Activated T-helper 9 cell treated with anti-CD3 and anti-CD28 coated beads, Interleukin-2, amount 50 U/mL, for 16 hours (primary cell): ENCODE measurements around the gene DNMT3A.
A peak's percentile ranks its signal among the peaks of the same experiment; 100 is the strongest.
"Not testable (repeated sequence)": the region's sequence is repeated elsewhere in the genome, so short reads cannot be mapped to it uniquely, and the experiment has no call there.

ENCODE experiments used
- DNase-seq: peaks from one replicate; pipeline ENCODE4 v3.0.0-alpha.2; 2020; ENCODE audit warnings: low read depth

The DNMT3A gene

DNA sequence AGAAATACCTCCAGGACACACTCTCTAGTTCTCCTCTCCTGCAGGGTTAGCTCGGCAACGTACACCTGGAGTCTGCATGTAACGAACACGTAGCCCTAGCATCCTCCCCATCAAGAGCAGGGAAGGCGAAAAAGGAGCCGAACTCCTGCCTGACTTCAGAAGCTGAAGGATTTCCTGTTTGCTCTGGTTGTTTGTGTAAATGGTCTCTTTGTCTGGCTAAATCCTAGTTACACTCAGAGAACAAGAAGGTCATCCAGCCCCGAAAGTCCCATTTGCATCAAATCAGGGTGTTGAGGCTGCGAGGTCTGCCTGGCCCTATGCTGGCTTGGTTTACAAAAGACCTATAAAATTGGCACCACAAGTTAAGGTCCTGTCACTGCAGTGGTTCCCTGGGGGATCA is 107.0 kb downstream of the DNMT3A start:
- DNase-seq: no peak

DNA sequence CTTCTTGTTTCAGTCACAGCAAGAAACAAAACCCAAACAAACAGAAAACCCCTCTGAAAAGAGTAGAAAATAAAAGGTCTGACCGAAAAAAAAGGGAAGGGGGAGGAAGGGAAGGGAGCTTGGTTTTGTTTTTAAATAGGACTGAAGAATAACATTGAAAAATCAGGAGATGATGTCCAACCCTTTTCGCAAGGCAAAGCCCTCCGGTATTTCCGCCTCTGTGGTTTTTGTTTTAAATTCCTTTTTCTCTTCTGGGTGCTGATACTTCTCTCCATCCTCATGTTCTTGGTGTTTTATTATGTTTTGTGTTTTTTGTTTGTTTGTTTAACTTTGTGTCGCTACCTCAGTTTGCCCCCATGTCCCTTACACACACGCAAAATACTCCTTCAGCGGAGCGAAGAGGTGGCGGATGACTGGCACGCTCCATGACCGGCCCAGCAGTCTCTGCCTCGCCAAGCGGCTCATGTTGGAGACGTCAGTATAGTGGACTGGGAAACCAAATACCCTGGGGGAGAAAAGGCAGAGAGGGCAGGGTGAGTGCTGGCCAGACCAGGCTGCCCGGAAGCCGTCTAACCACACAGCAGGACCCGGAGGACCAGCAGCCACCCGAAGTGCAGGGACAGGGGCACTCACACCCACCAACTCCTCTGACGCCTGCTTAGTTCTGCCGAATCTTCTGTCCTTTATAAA is 107.7 kb downstream of the DNMT3A start:
- DNase-seq: no peak

DNA sequence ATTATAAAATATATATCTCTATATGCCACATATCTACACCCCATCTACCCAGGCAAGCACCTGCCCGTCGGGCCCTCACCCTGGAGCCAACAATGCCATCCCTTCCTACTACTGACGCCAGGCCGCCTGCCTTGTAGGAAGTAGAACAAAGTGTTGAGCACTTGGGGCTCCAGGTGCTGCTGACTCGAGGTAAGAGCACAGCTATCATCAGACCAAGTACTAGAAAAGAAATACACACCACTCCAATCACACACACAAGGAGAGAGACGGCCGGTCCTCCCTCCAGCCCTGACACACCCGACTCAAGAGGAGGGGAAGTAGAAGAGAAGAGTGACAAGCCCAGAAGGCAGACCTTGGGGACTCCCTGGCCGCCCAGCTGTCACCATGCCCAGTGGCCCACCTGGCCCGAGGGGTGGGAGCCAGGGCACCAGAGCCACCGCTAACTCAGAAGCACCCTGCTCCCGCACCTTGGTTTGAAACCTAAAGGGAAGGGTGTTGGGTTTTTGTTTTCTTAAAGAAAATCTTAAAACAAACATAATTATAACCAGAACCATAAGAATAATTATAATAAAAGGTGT is 109.4 kb downstream of the DNMT3A start:
- DNase-seq: no peak

DNA sequence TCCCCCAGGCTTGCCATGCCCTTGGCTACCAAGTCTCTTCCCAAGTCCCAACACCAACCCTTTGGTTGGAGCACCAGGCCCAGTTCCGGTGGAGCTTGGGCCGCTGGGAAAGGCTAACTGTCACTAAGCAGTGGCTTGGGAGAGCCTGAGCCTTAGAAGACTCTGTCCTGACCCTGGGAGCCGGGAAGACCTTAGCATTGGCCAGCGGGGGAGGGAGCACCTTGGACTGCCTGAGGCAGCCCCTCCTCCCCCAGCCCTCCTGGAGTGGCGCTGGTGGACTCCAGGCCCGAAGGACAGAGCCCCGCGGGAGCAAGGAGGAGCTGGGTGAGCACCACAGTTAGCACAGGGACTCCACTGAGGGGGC is 110.8 kb downstream of the DNMT3A start:
- DNase-seq: no peak

DNA sequence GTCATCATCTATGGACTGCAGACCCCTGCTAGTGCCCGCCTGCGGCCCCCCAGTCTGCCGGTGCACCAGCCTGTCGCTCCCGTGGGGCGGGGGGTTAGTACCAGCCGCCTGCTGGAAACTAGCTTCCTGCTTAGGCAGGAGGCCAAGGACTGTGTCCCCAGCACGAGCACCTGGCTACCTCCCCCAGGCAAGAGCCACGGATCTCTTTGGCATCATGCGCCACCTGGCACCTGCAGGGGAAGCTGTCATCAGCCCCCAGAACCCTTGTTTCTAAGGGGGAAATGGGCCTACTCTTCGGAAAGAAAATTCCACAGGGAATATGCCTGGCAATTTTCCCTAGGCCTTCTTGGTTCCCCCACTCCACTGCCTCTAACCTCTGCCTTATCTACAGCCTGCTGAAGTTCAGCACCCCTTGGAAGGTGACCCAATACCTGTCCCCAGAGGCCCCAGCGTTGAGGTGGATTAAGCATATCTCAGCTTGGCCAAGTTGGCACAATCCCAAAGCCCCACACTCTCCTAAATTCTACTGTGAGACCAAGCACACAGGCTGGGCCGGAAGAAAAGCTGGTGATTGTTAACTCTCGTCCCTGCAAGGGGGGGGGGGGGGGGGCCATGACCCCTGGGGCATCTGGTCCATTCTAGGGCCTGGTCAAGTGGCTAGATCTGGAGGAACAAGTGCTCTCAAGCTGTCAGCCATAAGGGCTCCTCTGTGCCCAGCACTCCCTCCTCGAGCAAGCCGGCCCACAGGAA is 111.4 kb downstream of the DNMT3A start:
- no peak for DNase-seq

DNA sequence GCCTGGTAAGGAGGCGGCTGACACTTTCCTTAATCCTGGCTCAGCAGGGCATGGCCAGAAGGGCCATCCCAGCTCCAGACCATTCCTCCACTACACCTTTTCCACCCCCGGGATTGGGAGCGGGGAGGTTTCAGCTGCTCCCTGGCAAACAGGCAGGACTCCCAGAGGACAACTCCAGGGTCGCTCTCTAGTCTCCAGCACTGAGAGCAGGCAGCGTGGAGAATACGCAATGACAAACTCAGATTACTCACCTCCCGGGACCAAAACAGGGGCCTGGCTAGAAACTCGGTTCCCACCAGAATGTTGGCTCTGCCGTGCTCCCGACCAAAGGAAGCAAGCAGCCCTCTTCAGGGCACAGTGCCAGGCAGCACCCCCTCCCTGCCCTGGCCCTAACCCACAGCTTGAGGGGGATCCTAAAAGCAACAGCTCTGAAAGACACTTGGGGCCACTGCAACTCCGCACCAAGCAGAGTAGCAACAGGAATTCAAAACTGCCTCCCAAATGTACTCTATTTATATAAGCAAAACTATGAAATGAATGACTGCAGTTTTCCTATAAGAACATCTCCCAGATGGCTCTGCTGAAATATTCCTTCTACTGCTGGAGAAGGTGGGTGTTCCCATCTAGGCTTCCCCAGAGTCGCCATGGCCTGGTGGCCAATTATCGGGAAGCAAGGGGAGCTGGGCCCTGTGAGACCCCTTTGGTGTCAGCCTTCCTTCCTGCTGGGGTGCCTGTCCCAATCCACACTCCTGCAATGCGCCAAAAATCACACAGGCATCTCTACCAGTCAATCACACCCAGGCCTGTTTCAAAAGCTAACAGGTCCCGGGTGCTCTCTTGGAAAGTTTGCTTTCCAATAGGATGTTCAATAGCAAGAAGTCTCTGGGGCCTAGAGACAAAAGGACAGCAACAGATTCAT is 112.2 kb downstream of the DNMT3A start:
- DNase-seq: no peak

DNA sequence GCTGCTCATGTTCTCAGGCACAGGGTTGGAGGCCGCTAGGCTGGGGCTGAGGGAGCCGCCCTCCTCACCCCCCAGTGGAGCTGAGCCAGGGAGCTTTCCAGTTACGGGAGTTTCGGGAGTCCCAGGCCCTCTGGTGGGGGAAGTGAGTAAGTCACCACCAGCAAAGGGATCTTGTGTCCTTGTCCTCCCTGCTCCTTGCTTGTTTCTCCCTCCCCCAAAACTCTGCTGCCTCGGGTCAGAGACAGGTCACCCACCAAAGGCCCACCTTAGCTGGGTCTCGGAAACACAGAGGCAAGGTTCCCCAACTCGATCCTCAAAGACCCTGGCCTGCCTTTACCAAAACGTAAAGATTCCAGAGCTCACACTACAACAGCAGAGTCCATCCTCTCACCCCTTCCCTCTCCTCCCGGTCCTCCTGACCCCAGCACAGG is 112.9 kb downstream of the DNMT3A start:
- DNase-seq: no peak

DNA sequence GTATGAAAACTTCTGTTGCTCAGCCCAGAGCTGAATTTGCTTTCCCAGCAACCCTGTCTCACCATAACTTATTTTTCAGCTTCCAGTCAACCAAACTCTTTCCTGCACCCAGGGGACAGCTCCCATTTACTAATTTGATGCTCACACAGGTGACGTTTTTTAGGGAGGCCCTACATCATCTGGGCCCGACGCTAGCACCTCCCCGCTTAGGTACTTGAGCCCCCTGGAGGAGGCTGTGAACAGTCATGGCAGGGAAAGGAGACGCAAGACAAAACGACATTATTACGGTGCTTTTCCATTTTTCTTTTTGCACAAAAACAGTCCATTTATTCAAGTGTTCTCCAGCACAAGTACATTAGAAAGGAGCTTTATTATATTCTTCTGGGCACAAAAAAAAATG is 114.1 kb downstream of the DNMT3A start:
- no peak for DNase-seq

DNA sequence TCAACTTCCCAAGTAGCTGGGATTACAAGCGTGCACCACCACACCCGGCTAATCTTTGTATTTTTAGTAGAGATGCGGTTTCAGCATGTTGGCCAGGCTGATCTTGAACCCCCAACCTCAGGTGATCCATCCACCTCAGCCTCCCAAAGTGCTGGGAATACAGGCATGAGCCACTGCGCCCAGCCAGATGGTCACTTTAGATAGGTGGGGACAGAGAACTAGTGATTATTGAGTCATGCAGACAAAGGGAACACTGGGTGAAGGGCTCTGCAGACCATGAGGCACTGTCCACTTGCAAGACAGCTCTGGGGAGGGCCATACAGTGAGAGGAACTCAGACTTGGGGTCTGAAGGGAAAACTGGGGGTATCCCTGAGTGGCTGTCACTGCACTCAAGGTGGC is 114.9 kb downstream of the DNMT3A start:
- no peak for DNase-seq

DNA sequence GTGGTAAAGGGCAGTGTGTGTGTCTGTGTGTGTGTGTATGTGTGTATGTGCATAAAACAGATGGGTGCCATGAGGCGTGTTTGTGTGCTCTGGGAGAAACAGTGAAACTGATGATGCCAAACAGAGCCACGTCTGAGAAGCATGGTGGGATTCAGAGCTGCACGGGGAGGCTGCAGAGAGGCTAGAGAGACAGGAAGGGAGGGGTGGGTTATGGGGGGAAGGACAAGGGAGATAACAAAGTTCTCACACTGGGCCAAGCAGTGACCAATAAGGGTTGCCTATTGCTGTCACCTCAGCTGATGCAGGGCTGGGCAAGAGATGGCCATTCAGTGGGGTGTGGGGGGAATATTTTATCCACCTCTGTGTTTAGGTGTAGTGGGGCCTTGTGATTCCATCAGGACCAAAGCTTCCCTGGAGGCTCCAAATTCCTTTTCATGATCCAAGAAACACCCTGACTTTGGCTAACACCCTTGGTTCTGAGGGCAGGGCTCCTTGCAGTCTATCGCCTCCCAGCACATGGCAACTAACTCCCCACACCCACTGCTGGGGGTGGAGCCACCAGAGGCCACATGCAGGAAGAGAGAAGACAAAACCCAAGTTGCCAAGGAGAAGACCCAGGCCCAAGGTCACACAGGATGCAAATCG is 119.1 kb downstream of the DNMT3A start:
- DNase-seq: no peak

DNA sequence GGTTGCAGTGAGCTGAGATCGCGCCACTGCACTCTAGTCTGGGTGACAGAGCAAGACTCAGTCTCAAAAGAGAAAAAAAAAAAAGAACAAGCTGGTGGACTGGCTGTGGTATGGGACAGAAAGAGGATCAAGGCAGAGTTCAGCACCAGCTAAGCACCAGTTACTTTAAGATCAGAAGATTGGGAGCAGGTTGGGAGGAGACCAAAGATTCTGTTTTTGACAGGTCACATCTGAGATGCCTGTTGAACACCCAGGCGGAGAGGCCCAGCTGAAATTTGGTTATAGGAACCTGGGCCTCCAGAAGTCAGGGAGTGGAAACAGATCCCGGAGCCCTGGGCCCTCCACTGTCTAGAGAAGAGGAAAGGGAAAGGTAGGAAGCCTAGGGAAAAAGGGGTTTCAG is 120.1 kb downstream of the DNMT3A start:
- no peak for DNase-seq

DNA sequence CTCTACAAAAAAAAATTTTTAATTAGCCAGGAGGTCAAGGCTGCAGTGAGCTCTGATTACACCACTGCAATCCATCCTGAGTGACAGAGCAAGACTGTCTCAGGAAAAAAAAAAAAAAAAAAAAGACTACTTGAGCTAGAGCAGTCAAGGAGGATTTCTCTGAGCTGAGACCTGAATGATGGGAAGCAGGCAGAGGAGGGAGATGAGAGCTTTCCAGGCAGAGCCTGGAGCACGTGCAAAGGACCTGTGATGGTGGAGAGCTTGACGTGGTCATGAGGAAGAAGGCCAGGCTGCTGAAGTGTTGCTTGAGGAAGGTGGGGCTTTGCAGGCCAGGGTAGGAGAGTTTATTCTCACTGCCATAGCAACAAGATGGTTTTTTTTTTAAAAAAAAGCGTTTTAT is 121.4 kb downstream of the DNMT3A start:
- DNase-seq: no peak

DNA sequence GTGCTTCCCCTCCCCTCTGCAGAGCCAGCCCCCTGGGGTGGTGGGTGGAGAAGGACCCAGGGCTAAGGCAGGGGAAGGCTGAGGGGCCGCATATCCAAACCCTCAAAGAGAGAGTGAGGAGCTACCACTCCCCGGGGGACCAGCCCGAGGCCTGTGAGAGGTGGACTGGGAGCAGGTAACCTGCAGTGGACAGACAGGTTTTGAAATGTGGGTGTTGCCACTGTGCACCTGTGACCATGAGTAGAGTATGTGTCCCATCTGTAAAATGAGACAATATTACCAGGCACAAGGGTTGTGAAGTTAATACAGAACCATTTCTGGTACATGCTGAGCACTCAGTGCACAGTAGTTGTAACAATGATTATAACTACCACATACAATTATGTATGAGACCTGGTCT is 122.1 kb downstream of the DNMT3A start:
- no peak for DNase-seq

DNA sequence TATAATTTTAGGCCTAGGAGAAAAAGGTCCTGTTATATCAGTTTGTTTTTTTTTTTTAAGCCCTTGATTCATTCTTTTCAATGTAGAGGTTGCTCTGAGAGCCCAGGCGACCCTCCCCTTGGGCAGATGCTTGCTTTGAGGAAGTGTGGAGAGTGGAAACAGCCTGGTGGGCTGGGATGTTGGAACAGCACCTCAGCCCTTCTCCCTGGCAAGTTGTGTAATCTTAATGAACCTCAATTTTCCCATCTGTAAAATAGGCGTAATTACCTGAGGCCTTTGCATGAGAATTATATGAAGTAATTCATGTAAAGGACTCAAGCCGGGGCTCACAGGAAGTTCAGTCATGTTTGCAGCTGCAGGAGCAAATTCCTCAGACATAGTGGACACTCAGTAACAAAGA is 123.6 kb downstream of the DNMT3A start:
- no peak for DNase-seq

DNA sequence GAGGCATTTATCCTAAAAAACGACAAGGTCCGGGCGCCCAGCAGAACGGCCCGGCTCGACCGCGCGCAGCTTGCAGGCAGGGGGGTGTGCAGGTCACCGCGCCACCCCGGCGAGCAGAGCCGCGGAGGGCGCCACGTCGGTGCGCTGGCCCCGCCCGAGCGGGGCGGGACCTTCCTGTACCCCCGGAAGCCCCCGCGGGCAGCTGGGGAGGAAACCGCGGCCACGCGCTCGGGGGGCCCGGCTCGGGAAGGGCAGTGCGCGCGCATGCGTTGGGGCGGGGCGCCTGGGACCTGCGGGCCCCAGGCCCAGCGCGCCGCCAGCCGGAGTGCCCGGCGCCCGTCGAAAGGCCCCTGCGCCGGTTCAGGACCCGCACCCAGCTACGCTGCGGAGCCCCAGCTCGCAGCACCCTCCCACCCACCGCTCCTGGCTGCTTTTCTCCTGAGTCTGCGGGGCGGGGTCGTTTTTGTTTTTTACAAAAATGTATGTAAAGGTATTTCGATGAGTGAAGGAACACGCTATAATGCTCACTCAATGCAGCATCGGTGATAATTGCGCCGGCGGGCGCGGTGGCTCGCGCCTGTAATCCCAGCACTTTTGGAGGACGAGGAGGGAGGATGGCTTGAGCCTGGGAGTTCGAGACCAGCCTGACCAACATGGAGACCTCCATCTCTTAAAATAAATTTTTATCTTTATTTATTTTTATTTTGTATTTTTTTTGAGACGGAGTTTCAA is 125.6 kb downstream of the DNMT3A start:
- DNase-seq: peak; percentile 78

DNA sequence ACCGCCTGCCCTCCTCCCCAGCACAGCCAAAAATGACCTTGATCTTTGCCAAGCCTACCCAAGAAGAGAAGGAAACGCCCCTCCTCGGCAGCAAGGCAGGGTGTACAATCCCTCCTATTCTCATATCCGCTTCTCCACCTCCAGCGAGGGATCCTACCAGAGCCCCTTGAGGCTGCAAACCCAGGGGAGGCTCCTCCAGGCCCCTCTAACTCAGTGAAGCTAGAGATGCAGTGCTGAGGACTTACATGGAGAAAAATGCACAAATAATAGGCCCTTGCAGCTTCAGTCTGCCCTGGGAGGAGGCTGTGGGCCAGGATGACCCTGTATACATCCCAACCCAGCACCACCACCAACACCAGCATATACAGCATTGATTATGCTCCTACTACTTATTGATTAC is 126.5 kb downstream of the DNMT3A start:
- no peak for DNase-seq

DNA sequence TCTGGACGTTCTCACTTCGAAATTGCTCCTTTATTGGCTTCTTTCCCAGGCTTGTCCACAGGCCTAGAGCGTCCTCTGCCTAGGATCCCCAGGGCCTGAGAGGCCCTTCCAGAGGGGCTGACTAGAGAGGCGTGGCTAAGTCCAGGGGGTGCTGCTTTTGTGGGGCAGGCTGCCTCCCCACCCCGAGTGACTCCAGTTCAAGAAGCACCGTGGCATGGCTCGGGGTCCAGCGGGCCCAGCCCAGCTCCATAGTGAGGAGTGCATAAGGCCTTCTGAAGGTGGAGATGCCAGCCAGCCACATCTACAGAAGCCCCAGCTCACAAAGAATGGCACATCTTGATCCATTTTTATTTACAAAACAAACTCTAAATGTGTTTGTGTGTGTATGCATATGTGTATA is 128.5 kb downstream of the DNMT3A start:
- no peak for DNase-seq

DNA sequence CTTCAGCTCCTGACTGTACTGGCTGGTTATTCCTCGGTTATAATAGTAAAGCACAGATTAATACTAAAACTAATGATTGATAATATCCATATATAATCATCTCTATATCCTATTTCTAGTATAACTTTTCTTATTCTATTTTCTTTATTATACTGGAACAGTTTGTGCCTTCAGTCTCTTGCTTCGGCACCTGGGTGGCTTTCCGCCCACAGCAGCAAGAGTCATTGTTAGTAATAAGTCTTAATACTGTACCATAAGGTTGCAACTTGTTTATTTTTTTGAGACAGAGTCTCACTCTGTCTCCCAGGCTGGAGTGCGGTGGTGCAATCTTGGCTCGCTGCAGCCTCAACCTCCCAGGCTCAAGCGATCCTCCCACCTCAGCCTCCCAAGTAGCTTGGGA is 130.8 kb downstream of the DNMT3A start:
- DNase-seq: not testable (repeated sequence)

DNA sequence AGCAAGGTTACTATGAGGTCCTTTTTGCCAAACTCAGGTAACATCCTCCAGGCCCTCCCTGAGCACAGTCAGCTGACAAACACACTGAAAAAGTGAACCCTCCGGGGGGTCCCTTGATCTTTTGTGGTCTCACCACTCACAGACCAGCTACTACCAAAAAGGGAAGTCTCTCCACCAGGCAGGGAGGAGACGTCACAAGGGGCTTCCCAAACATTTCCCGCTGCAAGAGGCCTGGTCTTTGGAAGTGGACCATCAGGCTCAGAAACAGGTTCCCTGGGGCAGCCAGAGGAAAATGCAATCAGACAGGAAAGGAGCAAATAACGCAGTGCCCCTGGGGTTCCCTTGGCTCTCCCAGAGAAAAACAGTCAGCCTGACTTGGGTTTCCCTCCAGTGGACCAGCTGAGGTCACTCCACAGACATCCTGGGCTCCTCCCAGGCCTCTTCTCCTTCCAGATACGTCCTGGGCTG is 134.6 kb downstream of the DNMT3A start:
- DNase-seq: no peak

DNA sequence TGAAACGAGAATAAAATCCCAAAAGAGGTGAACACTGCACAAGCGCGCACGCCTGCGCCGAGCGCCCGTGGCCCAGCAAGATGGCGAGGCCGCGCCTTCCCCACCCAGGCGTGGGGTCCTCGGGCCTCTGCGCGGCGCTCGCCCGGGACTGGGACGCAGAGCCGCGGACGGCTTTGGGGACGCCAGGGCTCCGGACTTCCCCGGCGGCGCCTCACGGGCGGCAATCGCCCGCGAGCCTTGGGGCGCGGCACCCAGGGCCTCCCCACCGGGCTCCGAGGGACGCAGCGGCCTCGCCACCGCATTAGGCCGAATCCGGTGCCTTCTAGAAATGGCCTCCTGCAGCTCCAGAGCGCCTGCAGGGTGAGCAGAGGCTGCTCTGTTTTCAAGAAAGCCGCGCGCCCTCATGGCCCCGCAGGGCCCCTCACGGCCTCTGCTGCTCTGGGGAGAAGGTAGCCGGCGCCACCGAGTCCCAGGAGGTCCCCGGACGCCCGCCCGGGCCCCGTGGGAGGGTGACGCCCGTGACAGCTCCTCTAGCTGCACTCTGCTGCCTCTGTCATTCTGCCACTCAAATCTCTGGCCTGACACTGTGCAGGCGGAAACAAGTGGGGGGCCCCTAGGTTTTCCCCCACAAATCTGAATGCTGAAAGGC is 137.4 kb downstream of the DNMT3A start:
- no peak for DNase-seq

DNA sequence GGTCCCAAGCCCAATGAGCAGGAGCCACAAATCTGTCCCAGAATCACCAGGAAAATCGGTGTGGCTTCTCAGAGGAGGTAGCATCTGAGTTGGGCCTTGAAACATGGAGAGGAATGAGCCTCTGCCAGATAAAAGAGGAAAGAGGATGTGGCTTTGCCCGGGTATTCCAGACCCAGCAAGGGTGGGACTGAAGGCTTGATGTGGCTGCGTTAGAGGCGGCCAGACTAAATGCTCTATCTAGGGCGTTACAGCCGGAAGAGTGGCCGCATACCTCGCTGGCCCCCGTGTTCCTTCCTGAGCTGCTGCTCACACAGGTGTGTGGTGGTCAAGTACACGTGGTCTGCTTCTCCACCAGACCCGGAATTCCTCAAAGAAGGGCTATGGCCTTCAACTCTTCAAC is 139.4 kb downstream of the DNMT3A start:
- DNase-seq: no peak
